ENCODE measurements around the gene OR2T5.
"Not testable (repeated sequence)": the region's sequence is repeated elsewhere in the genome, so short reads cannot be mapped to it uniquely, and the experiment has no call there.

Gene OR2T5

DNA sequence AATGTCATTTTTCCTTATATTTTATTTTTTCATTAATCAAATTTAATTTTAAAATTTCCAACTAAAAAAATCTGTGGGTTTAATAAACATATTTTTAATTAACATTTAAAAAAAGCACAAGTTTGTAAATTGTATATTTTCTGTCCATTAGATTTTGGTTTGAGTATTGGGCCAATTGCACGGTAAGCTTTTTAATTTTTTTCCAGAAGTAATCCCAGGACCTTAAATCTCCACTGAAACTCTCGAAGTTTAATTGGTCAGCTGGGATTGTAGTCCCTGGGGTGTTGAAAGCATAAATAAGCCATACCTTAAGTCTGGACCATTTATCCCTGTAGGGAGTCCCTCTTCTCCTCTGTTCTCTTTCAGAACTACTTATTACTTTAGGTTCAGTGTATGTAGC lies 19.4 kb downstream of the OR2T5 start, which contains the start of gene OR2G6:
Gene OR2G6 (plus strand): TSS at position 301 of the 400 bp plus-strand sequence. CDS start 13,574 bp downstream, outside the sequence.
- DNase-seq (ENCODE audit: low read depth) = not testable (repeated sequence)

DNA sequence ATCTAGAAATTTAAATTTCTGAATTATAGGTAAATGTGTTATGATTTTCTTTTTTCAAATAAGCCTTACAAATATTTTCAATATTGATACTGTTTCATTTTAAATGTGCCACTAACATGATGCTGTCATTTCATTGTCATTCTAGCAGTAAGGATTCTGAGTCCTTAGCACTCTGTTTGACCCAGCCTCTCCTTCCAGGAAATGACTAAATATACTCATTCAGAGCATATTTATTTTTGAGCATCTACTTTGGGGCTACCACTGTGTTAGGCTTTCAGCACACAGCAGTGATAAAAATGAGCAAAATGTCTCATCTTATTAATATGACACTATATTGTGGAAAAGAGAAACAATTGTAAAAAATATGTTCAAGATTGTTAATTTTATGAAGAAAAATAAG lies 21.8 kb downstream of the OR2T5 start:
- not testable (repeated sequence) for DNase-seq (ENCODE audit: low read depth)

DNA sequence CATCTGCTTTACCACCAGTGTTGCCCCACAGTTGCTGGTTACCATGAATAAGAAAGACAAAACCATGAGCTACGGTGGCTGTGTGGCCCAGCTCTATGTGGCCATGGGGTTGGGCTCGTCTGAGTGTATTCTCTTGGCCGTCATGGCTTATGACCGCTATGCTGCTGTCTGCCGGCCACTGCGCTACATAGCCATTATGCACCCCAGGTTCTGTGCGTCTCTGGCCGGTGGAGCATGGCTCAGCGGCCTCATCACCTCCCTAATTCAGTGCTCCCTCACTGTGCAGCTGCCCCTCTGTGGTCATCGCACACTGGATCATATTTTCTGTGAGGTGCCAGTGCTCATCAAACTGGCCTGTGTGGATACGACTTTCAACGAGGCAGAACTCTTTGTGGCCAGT lies 33.5 kb downstream of the OR2T5 start:
- DNase-seq (ENCODE audit: low read depth) = no peak

DNA sequence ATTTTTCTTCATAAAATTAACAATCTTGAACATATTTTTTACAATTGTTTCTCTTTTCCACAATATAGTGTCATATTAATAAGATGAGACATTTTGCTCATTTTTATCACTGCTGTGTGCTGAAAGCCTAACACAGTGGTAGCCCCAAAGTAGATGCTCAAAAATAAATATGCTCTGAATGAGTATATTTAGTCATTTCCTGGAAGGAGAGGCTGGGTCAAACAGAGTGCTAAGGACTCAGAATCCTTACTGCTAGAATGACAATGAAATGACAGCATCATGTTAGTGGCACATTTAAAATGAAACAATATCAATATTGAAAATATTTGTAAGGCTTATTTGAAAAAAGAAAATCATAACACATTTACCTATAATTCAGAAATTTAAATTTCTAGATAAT lies 49.1 kb downstream of the OR2T5 start:
- not testable (repeated sequence) for DNase-seq (ENCODE audit: low read depth)
